A673 (cell line): ENCODE data around the gene PIGV. TPM values are rescaled to one million over a fixed set of nuclear protein-coding genes. Genes with fewer than 3 reads are reported as not detected.

ENCODE experiments used
- BruUV-seq: library from RNA; stranded (reverse); fragments of 400-500 nt; replicated peaks from 2 replicates; lab custom pipeline; 2021; lab: Mats Ljungman, UMichigan
- CTCF ChIA-PET: fragments of 300-600 bp; sonication (Branson Sonifier 250); formaldehyde crosslinking; loops from one replicate; lab custom pipeline; 2022; ENCODE audit warnings: antibody characterized with exemption; lab: Charles Lee
- POLR2A ChIA-PET: fragments of 300-600 bp; sonication (Branson Sonifier 250); formaldehyde crosslinking; loops from one replicate; lab custom pipeline; 2022; ENCODE audit warnings: antibody characterized with exemption; ENCODE audit not compliant: low non-redundant PET; lab: Charles Lee
- DNase-seq: peaks from one replicate; pipeline ENCODE4 v3.0.0-alpha.2; 2015; ENCODE audit warnings: low spot score
- H3K27ac ChIP-seq: fragments of 200-600 bp; sonication (generic); 2 replicates; pipeline ENCODE4 v1.5.1; 2016; ENCODE audit warnings: mixed run types, low read depth, mild to moderate bottlenecking, mixed read lengths, antibody characterized with exemption, low read length; ENCODE audit not compliant: poor library complexity, severe bottlenecking
- H3K27me3 ChIP-seq: fragments of 200-600 bp; sonication (generic); replicated peaks from 2 replicates; pipeline ENCODE4 v1.6.1; 2017; ENCODE audit warnings: mixed run types, low read depth, mild to moderate bottlenecking, mixed read lengths, antibody characterized with exemption, low read length; ENCODE audit not compliant: insufficient read depth, poor library complexity
- H3K36me3 ChIP-seq: fragments of 200-600 bp; sonication (generic); 2 replicates; pipeline ENCODE4 v1.6.1; 2016; ENCODE audit warnings: mixed run types, mild to moderate bottlenecking, mixed read lengths, antibody characterized with exemption, low read length; ENCODE audit not compliant: insufficient read depth, poor library complexity, severe bottlenecking
- H3K4me1 ChIP-seq: fragments of 200-600 bp; sonication (generic); 2 replicates; pipeline ENCODE4 v1.6.1; 2017; ENCODE audit warnings: mixed run types, mild to moderate bottlenecking, mixed read lengths, antibody characterized with exemption, low read length; ENCODE audit not compliant: insufficient read depth, poor library complexity, severe bottlenecking
- H3K4me3 ChIP-seq: fragments of 200-600 bp; sonication (generic); 2 replicates; pipeline ENCODE4 v1.5.1; 2016; ENCODE audit warnings: low read depth, mixed run types, mild to moderate bottlenecking, mixed read lengths, low read length; ENCODE audit not compliant: poor library complexity, severe bottlenecking
- H3K9me3 ChIP-seq: fragments of 200-600 bp; sonication (generic); 2 replicates; pipeline ENCODE4 v1.6.1; 2016; ENCODE audit warnings: mixed run types, low read depth, mild to moderate bottlenecking, mixed read lengths, antibody characterized with exemption, low read length; ENCODE audit not compliant: poor library complexity, severe bottlenecking
- EZH2 ChIP-seq: fragments of 200-600 bp; sonication (generic); IDR thresholded peaks from 2 replicates; pipeline ENCODE4 v1.6.1; 2017; ENCODE audit warnings: borderline replicate concordance, low read depth, mild to moderate bottlenecking, mixed read lengths, antibody characterized with exemption, low read length; ENCODE audit not compliant: poor library complexity, severe bottlenecking
- intact Hi-C: fragments of 100-400 bp; cut with micrococcal nuclease; formaldehyde crosslinking; loops from one replicate; pipeline ENCODE4 v1.10.0; 2022; ENCODE audit not compliant: unreplicated experiment
- total RNA-seq: library from RNA; stranded (reverse); gene quantifications from 2 replicates; pipeline ENCODE4 v1.2.3, GENCODE V29; 2021
- TF ChIP-seq, protein P1 (sequence below): fragments of 300-800, 200-600 bp; sonication (generic); conservative IDR thresholded peaks from 2 replicates; pipeline ENCODE4 v1.5.1; 2017; ENCODE audit warnings: low read depth, mild to moderate bottlenecking, antibody characterized with exemption, low read length, moderate library complexity, mixed read lengths

The PIGV gene
- total RNA-seq, 1 experiment from 2014 or later: 4.9 TPM

DNA sequence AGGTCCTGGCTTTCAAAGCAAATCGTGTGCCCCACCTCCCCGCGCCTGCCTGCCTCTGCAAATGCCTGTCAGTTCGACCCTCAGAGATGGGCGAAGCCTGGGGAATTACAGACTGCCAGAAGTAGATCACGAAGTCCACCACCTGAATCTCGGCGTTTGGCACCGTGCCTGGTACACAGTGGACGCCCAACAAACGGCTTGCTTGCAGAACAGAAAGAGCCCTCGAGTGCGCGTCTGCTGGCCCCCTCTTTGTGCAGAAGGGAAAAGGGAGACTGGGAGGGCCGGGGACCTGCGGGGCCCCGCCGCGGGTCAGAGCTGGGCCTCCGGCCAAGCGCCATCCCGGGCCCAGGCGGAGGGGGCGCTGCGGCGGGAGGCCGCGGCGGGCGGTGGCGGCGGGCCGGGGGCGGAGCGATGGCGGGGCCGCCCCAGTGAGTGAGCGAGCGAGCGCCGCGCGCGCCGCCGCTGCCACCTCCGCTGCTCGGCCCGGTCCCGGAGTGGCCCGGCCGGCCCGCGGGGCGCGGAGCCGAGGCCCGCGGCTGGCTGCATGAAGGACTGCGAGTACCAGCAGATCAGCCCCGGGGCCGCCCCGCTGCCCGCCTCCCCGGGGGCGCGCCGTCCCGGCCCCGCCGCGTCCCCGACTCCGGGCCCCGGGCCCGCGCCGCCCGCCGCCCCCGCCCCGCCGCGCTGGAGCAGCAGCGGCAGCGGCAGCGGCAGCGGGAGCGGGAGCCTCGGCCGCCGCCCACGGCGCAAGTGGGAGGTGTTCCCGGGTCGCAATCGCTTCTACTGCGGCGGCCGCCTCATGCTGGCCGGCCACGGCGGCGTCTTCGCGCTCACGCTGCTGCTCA is 38.7 kb downstream of the PIGV start, which contains the start of gene ZDHHC18:
ZDHHC18 (plus strand) TSS at position 428 of the 845 bp plus-strand sequence; CDS start at position 545, 117 bp downstream.
- peak; percentile 72 for DNase-seq
- Histone ChIP-seq H3K27ac (peak within 1 kb of the TSS; percentile 63), H3K27me3 (no peaks in the 10 kb centered on the region), H3K36me3 (no peaks in the 10 kb centered on the region), H3K4me1 (peaks cover 5% of the 10 kb centered on the region), H3K9me3 (no peaks in the 10 kb centered on the region), H3K4me3 (peak within 1 kb of the TSS; percentile 75)
- ChIA-PET POLR2A (no interaction called here), CTCF (interaction anchor here (0.6 kb wide), 3 partner anchors 39 to 210 kb away, joined by 3 to 4 read pairs (median 4); no protein-coding TSS in a partner anchor)
- intact Hi-C loops: no loop called here
- BruUV-seq: no TSS peak
- TF ChIP-seq, protein P1, sequence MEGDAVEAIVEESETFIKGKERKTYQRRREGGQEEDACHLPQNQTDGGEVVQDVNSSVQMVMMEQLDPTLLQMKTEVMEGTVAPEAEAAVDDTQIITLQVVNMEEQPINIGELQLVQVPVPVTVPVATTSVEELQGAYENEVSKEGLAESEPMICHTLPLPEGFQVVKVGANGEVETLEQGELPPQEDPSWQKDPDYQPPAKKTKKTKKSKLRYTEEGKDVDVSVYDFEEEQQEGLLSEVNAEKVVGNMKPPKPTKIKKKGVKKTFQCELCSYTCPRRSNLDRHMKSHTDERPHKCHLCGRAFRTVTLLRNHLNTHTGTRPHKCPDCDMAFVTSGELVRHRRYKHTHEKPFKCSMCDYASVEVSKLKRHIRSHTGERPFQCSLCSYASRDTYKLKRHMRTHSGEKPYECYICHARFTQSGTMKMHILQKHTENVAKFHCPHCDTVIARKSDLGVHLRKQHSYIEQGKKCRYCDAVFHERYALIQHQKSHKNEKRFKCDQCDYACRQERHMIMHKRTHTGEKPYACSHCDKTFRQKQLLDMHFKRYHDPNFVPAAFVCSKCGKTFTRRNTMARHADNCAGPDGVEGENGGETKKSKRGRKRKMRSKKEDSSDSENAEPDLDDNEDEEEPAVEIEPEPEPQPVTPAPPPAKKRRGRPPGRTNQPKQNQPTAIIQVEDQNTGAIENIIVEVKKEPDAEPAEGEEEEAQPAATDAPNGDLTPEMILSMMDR: peak; percentile 49
- TF ChIP-seq EZH2: no peak

DNA sequence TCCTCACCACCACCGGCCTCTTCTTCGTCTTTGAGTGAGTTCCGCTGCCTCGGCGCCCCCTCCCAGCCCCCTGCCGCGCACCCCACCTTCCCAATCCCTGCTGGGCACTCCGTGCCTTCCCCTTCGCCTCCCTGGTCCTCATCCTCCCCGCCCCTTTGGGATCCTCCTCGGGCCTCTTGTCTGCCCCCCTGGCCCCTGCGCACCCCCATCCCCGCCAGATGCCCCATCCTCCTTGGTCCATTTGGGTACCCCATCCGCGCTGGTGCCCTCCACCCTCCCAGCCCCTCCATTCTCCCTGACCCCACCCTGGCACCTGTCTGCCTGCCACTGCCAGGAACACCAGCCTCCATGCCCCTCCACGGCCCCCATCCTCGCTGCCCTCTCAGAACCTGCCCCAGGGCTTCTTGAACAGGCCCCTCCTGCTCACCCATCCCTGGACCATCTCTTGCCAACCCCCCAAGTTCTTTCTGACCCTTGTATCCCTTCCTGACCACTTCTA is 39.4 kb downstream of the PIGV start:
- Histone ChIP-seq H3K36me3 (peaks cover 3% of the 10 kb centered on the region), H3K27ac (peak overlapping the region; percentile 63), H3K9me3 (no peaks in the 10 kb centered on the region), H3K27me3 (no peaks in the 10 kb centered on the region), H3K4me1 (peaks cover 5% of the 10 kb centered on the region), H3K4me3 (peak overlapping the region; percentile 75)
- ChIA-PET POLR2A (no interaction called here), CTCF (no interaction called here)
- no TSS peak for BruUV-seq
- intact Hi-C loops: no loop called here
- no peak for DNase-seq
- TF ChIP-seq, protein P1: no peak
- no peak for TF ChIP-seq EZH2

DNA sequence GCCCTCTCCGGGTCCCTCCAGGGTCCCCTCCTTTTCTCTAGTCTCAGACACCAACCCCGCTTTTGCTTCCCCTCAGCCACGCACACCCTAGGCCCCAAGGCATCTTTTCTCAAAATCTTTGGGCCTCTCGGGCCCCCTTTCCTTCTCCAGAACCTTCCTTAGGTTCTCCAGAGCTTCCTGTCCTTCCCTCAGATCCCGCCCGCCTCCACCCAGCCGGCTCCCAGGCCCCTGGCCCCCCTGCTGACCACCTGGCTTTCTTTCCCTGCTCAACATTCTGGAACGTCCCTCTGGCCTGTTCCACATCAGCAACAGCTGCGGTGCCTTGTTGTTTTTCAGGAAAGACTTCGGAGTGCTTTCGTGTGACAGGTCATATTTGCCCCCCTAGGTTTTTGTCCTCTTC is 39.9 kb downstream of the PIGV start:
- CTCF ChIA-PET: no interaction called here
- H3K27ac ChIP-seq: peak overlapping the region; percentile 63
- intact Hi-C loops: no loop called here
- no TSS peak for BruUV-seq
- peak overlapping the region; percentile 75 for H3K4me3 ChIP-seq
- H3K27me3 ChIP-seq: no peaks in the 10 kb centered on the region
- POLR2A ChIA-PET: no interaction called here
- peaks cover 8% of the 10 kb centered on the region for H3K36me3 ChIP-seq
- no peaks in the 10 kb centered on the region for H3K9me3 ChIP-seq
- H3K4me1 ChIP-seq: peaks cover 5% of the 10 kb centered on the region
- TF ChIP-seq, protein P1: no peak
- no peak for TF ChIP-seq EZH2
- no peak for DNase-seq
